SJSA1 (cell line): ENCODE measurements around the gene BCHE. TPM values are rescaled to one million over a fixed set of nuclear protein-coding genes. Genes with fewer than 3 reads are reported as not detected.

Source experiments
- DNase-seq, 2 experiments: peaks; one replicate each; pipeline ENCODE4 v3.0.0-alpha.2; 2015 to 2020; ENCODE audit warnings: low spot score in 2 of 2, low read depth in 1 of 2
- H3K27ac ChIP-seq: fragments of 250-450 bp; sonication (Bioruptor Pico); 2 replicates; pipeline ENCODE4 v1.5.1; 2020; ENCODE audit warnings: mild to moderate bottlenecking, moderate library complexity
- H3K27me3 ChIP-seq: fragments of 250-450 bp; sonication (Bioruptor Pico); replicated peaks from 2 replicates; pipeline ENCODE4 v1.5.1; 2020; ENCODE audit warnings: mild to moderate bottlenecking, moderate library complexity
- H3K36me3 ChIP-seq: fragments of 250-450 bp; sonication (Bioruptor Pico); 2 replicates; pipeline ENCODE4 v1.5.1; 2020; ENCODE audit warnings: mild to moderate bottlenecking
- H3K4me1 ChIP-seq: fragments of 250-450 bp; sonication (Bioruptor Pico); replicated peaks from 2 replicates; pipeline ENCODE4 v1.6.1; 2021; ENCODE audit warnings: mild to moderate bottlenecking
- H3K4me3 ChIP-seq: fragments of 250-450 bp; sonication (Bioruptor Pico); 2 replicates; pipeline ENCODE4 v1.5.1; 2020; ENCODE audit warnings: mild to moderate bottlenecking
- H3K9me3 ChIP-seq: fragments of 250-450 bp; sonication (Bioruptor Pico); replicated peaks from 2 replicates; pipeline ENCODE4 v1.5.1; 2020; ENCODE audit warnings: mild to moderate bottlenecking
- total RNA-seq: library from RNA; depleted of rRNA; stranded (reverse); fragments of >200 nt; shearing (Covaris generic); gene quantifications from 2 replicates; pipeline ENCODE4 v1.2.3, GENCODE V29; 2014

BCHE gene
- total RNA-seq, 1 experiment from 2014 or later = not detected

DNA sequence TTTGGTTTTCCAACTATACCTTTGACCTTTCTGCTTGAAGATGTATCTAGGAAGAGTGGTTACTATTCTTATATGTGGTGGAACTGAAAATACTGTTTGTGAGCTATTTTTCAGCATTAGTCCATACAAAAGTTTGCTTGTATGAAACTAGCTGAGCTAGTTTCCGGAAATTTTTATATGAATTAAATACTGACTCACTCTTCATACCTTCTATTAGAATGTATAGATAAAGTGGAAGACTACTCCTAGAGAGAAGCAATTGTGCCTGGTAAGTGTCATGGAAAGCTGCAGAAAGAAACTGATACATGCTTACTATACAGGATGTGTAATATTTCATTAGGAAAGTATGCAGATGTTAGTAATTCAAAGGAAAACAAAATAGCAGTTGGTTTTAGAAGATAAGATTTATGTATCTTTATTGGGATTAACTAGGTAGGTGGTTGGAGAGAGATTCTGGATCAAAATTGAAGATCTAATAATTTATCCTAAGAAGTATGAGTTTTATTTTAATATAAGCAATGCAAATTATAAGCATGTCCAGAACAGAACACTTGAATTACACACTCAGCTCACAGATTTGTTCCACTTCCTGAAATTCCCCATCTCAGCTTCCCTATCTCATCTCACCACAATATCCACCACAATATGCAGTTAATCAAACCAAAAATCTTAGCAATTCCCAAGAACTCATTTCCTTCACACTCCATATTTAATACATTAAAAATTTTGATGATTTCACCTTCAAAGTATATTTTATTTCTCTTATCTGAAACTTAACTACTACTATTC lies 82.8 kb downstream of the BCHE start:
- Histone ChIP-seq H3K4me1 (no peaks in the 10 kb centered on the region), H3K4me3 (no peak overlapping the region), H3K27ac (no peak overlapping the region), H3K9me3 (no peaks in the 10 kb centered on the region), H3K27me3 (no peaks in the 10 kb centered on the region), H3K36me3 (no peaks in the 10 kb centered on the region)
- DNase-seq = no peak

DNA sequence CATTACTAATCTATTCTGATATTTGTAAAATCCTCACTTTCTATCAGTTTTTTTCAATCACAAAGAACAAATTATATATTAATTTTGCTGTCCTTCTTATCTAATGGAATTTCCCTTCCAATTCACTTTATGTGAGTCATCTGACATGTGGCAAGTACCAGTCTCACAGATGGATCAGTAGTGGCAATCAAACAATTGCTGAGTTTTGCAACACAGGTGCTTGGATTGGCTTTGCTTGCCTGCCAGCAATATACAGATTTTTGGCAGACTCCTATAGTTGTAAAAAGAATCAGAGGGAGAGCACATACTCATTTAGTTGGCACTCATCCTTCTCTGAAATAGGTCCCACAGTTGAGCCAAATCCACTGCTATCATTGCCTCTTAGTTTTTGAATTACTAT lies 83.7 kb downstream of the BCHE start:
- H3K27me3 ChIP-seq = no peaks in the 10 kb centered on the region
- no peak overlapping the region for H3K4me3 ChIP-seq
- DNase-seq = no peak
- H3K9me3 ChIP-seq = no peaks in the 10 kb centered on the region
- H3K36me3 ChIP-seq = no peaks in the 10 kb centered on the region
- H3K4me1 ChIP-seq = no peaks in the 10 kb centered on the region
- H3K27ac ChIP-seq = no peak overlapping the region

DNA sequence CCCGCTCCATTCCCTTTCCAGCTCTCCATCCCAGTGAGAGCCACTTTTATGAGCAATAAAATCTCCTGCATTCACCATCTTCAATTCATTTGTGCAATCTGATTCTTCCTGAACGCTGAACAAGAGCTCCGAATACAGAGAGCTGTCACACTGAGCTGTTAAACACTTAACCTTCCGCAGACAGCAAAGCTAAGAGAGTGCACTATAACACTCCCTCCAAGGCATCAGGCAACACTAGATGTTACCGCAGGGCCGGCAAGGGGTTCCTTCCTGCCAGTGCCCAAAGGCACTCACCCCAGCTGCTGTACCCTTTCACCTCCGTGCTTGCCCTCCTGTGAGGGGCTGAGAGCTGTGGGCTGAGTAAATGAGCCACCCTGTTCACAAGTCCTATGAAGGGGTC lies 85.6 kb downstream of the BCHE start:
- Histone ChIP-seq H3K4me1 (no peaks in the 10 kb centered on the region), H3K36me3 (no peaks in the 10 kb centered on the region), H3K27me3 (no peaks in the 10 kb centered on the region), H3K9me3 (no peaks in the 10 kb centered on the region), H3K27ac (no peak overlapping the region), H3K4me3 (no peak overlapping the region)
- no peak for DNase-seq

DNA sequence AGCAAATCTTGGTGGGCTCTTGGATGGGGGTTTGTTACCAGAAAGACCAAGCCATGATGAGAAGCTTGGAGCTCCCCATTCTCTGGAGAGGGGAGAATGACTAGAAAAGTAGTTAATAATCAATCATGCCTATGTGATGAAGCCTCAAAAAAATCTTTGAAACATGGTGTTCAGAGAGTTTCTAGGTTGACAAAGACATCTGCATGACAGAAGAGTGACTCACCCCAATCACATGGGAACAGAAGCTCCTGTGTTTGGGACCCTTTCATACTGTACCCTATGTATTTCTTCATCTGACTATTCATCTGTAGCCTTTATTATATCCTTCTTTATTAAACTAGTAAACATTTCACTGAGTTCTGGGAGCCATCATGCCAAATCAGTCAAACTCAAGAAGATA lies 87.4 kb downstream of the BCHE start:
- no peaks in the 10 kb centered on the region for H3K27me3 ChIP-seq
- no peak overlapping the region for H3K4me3 ChIP-seq
- no peaks in the 10 kb centered on the region for H3K9me3 ChIP-seq
- H3K4me1 ChIP-seq = no peaks in the 10 kb centered on the region
- no peaks in the 10 kb centered on the region for H3K36me3 ChIP-seq
- no peak overlapping the region for H3K27ac ChIP-seq
- no peak for DNase-seq

DNA sequence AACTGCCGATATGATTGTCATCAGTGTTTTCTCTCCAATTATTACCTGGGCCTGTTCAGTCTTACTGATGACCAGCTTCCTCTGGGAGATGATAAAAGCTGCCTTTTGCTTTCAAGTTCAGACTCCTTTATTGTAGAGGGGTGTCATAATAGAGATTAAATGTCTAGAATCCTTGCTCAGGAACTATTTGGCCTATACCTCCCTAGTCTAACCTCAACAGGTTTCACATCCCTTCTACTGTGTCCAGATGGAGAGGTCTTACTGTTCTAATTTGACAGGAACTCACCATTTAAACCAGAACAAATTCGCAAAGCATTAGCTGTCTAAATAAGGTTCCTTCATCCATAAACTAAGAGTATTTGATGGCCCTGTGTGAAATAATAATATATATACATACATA lies 88.0 kb downstream of the BCHE start:
- Histone ChIP-seq H3K27me3 (no peaks in the 10 kb centered on the region), H3K36me3 (no peaks in the 10 kb centered on the region), H3K4me1 (no peaks in the 10 kb centered on the region), H3K4me3 (no peak overlapping the region), H3K9me3 (no peaks in the 10 kb centered on the region), H3K27ac (no peak overlapping the region)
- DNase-seq = no peak

DNA sequence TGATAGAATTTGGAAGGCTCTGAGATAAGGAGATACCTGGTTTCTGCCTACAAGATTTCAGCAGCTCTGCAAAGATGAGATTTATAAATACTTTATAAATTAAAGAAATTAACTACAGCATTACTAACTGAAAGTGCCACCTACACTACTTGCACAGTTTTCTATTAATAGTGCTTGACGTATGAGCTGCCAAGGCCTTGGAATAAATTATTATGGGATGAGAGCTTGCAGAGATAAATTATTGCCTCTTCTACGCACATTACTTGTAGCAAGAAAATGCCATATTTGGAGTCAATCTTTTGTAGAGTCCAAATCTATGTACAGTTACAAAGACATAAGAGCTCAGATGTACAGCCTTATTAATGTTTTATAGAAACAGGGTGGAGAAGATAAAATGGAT lies 89.1 kb downstream of the BCHE start:
- no peak for DNase-seq
- no peaks in the 10 kb centered on the region for H3K9me3 ChIP-seq
- H3K27ac ChIP-seq = no peak overlapping the region
- H3K27me3 ChIP-seq = no peaks in the 10 kb centered on the region
- H3K36me3 ChIP-seq = no peaks in the 10 kb centered on the region
- H3K4me1 ChIP-seq = no peaks in the 10 kb centered on the region
- no peak overlapping the region for H3K4me3 ChIP-seq

DNA sequence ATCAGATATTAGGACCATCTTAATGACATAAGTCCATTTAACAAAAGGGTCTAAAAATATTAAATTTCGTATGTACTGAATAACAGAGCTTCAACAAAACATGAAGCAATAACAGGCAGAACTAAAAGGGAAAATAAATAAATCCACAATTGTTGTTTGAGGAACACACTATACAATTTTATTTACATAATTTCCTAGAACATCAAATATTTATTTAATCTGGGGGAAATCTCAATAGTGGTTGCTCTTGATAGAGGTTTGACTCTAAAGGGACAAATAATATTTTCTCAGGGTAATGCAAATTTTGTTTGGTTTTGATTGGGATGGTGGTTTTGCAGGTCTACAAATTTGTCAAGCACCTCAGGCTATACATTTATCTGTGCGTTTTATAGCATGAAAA lies 90.3 kb downstream of the BCHE start:
- Histone ChIP-seq H3K4me1 (no peaks in the 10 kb centered on the region), H3K36me3 (no peaks in the 10 kb centered on the region), H3K9me3 (no peaks in the 10 kb centered on the region), H3K27ac (no peak overlapping the region), H3K4me3 (no peak overlapping the region), H3K27me3 (no peaks in the 10 kb centered on the region)
- no peak for DNase-seq

DNA sequence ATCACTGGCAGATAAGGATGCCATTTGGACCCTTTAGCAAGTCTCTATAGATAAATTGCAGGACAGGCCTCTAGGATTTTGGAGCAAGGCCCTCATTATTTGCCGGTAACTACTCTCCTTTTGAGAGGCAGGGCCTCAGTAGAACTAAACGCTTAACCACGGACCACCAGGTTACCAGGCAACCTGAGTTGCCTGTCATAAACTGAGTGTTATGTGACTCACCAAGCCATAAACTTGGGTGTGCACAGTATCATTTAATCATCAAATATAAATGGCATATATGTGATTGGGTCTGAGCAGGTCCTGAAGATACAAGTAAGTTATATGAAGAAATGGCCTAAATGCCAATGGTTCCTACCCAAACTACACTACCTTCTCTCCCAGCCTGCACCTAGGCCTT lies 93.2 kb downstream of the BCHE start:
- no peaks in the 10 kb centered on the region for H3K27me3 ChIP-seq
- no peaks in the 10 kb centered on the region for H3K4me1 ChIP-seq
- H3K36me3 ChIP-seq = no peaks in the 10 kb centered on the region
- H3K4me3 ChIP-seq = no peak overlapping the region
- H3K9me3 ChIP-seq = no peaks in the 10 kb centered on the region
- DNase-seq = no peak
- no peak overlapping the region for H3K27ac ChIP-seq

DNA sequence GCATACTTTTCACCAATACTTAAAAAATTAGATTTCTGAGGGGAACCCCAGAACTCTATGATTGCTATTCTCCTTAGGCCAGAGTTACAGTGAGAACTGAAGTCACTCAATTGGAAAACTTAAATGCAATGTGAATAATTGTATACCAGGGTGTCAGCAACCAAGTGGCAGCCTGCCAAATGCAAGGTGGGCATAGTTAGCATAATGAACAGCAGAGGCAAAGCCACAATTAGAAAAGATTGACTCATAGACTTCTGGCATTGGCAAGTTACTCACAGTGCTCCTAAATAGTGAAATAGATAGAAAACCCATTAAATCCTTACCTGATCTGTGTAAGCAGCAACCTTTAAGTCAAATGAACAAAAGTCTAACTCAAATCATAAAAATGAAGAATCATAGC lies 94.9 kb downstream of the BCHE start:
- Histone ChIP-seq H3K9me3 (no peaks in the 10 kb centered on the region), H3K4me3 (no peak overlapping the region), H3K27me3 (no peaks in the 10 kb centered on the region), H3K27ac (no peak overlapping the region), H3K36me3 (no peaks in the 10 kb centered on the region), H3K4me1 (no peaks in the 10 kb centered on the region)
- DNase-seq = no peak

DNA sequence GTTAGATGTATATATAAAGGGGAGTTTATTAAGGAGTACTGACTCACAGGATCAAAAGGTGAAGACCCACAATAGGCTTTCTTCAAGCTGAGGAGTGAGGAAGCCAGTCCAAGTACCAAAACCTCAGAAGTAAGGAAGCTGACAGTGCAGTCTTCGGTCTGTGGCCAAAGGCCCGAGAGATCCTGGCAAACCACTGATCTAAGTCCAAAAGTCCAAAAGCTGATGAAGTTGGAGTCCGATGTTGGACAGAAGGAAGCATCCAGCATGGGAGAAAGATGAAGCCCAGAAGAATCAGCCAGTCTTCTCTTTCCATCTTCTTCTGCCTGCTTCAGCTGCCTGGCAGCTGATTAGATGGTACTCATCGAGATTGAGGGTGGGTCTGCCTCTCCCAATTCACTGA lies 107.5 kb downstream of the BCHE start:
- Histone ChIP-seq H3K9me3 (no peaks in the 10 kb centered on the region), H3K27ac (no peak overlapping the region), H3K4me3 (no peak overlapping the region), H3K27me3 (no peaks in the 10 kb centered on the region), H3K36me3 (no peaks in the 10 kb centered on the region), H3K4me1 (no peaks in the 10 kb centered on the region)
- DNase-seq = no peak

DNA sequence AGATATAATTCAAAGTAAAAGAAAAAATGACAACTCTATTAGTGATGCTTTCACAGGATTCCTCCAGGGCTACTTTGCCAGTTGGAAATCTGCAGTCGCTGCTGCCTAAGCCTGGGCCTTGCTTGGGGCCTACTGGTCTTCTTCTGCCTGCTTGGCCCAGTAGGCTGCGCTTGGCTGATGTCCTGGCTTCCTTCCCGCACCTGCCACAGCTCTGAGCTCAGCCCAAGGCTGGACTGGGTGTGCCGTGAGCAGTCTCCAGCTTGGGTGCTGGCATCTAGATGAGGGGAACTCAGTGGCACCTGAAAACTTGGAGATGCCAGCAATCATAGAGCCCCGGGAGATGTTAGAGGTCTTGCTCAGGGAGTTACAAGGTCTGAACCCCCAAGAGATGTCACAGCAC lies 108.3 kb downstream of the BCHE start:
- H3K4me1 ChIP-seq = no peaks in the 10 kb centered on the region
- H3K9me3 ChIP-seq = no peaks in the 10 kb centered on the region
- H3K27me3 ChIP-seq = no peaks in the 10 kb centered on the region
- DNase-seq = no peak
- H3K27ac ChIP-seq = no peak overlapping the region
- no peak overlapping the region for H3K4me3 ChIP-seq
- H3K36me3 ChIP-seq = no peaks in the 10 kb centered on the region

DNA sequence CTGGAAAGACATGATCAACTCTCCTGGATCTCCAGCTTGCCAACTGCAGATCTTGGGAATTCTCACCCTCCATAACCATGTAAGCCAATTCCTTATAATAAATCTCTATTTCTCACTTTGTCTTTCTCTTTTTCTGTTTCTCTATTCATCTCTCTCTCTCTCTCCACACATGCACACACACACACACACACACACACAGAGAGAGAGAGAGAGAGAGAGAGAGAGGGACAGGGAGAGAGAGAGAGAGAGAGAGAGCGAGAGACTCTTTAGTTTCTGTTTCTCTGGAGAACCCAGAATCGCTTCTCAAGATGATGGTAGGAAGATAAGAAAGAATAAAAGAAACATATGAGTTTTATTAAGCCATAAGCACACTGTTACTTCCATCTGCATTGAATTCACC lies 111.9 kb downstream of the BCHE start:
- Histone ChIP-seq H3K4me3 (no peak overlapping the region), H3K9me3 (no peaks in the 10 kb centered on the region), H3K27ac (no peak overlapping the region), H3K4me1 (no peaks in the 10 kb centered on the region), H3K36me3 (no peaks in the 10 kb centered on the region), H3K27me3 (no peaks in the 10 kb centered on the region)
- no peak for DNase-seq
